ENCODE measurements around the gene ITPR1. TPM values are rescaled to one million over a fixed set of nuclear protein-coding genes. Genes with fewer than 3 reads are reported as not detected.

The ITPR1 gene
- total RNA-seq, 1 donor = 16.4 TPM

GRCh38 chr3:4678320-4678719 is 185.2 kb downstream of the ITPR1 start:
- TF ChIP-seq, protein P1, sequence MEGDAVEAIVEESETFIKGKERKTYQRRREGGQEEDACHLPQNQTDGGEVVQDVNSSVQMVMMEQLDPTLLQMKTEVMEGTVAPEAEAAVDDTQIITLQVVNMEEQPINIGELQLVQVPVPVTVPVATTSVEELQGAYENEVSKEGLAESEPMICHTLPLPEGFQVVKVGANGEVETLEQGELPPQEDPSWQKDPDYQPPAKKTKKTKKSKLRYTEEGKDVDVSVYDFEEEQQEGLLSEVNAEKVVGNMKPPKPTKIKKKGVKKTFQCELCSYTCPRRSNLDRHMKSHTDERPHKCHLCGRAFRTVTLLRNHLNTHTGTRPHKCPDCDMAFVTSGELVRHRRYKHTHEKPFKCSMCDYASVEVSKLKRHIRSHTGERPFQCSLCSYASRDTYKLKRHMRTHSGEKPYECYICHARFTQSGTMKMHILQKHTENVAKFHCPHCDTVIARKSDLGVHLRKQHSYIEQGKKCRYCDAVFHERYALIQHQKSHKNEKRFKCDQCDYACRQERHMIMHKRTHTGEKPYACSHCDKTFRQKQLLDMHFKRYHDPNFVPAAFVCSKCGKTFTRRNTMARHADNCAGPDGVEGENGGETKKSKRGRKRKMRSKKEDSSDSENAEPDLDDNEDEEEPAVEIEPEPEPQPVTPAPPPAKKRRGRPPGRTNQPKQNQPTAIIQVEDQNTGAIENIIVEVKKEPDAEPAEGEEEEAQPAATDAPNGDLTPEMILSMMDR (IDR thresholded peaks at IDR 0.05; ENCODE audit: insufficient read depth, low read depth, low read length) = no peak
- DNase-seq (ENCODE audit: low read depth) = no peak
- no peak overlapping the region for H3K4me3 ChIP-seq (ENCODE audit: low read depth, low read length)

DNA sequence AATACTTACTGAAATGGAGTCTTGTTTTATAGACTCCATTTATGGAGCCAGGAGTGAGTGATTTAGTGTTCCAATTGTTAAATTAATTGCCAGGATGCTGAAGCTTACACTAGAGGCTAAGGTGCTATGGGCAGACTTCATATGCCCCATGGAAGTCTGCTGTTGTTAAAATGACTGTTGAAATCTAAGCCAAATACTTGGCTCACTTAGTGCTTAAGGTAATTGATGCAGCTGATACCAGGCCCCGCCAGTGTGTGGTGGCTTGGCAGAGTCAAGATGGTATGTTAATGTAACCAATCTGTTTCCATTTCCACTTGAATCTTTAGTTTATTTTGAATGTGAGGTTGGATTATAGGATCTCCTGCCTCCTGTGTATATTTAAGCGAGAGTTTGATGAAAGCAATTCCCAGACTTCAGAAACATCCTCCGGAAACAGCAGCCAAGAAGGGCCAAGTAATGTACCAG is 187.1 kb downstream of the ITPR1 start:
- no peak overlapping the region for H3K4me3 ChIP-seq (ENCODE audit: low read depth, low read length)
- DNase-seq (ENCODE audit: low read depth) = peak; percentile 13
- TF ChIP-seq, protein P1 (IDR thresholded peaks at IDR 0.05; ENCODE audit: insufficient read depth, low read depth, low read length) = no peak

GRCh38 chr3:4680871-4681300 is 187.7 kb downstream of the ITPR1 start:
- no peak overlapping the region for H3K4me3 ChIP-seq (ENCODE audit: low read depth, low read length)
- DNase-seq (ENCODE audit: low read depth) = no peak
- TF ChIP-seq, protein P1 (IDR thresholded peaks at IDR 0.05; ENCODE audit: insufficient read depth, low read depth, low read length) = no peak

DNA sequence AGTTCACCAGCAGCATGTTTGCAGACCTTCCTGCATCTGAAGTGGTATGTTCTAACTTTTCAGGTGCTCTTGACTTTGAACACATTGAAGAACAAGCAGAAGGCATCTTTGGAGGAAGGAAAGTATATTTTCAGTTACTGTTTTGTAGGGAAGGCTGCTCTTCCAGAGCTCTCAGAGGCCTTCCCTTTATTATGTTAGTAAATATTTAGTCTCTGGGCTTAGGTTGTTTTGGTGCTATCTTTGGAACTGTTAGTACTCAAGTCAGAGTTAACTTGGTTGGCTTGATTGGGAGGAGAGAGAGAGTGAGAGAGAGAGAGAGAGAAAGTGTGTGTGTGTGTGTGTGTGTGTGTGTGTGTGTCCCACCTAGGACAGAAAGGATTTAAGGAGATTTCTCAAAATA is 188.2 kb downstream of the ITPR1 start:
- TF ChIP-seq, protein P1 (IDR thresholded peaks at IDR 0.05; ENCODE audit: insufficient read depth, low read depth, low read length) = no peak
- DNase-seq (ENCODE audit: low read depth) = peak; percentile 12
- no peak overlapping the region for H3K4me3 ChIP-seq (ENCODE audit: low read depth, low read length)

- TF ChIP-seq, protein P1 (IDR thresholded peaks at IDR 0.05; ENCODE audit: insufficient read depth, low read depth, low read length) = no peak
- no peak for DNase-seq (ENCODE audit: low read depth)
- no peak overlapping the region for H3K4me3 ChIP-seq (ENCODE audit: low read depth, low read length)
Measured at GRCh38 chr3:4684117-4684516, 191.0 kb downstream of the ITPR1 start.

DNA sequence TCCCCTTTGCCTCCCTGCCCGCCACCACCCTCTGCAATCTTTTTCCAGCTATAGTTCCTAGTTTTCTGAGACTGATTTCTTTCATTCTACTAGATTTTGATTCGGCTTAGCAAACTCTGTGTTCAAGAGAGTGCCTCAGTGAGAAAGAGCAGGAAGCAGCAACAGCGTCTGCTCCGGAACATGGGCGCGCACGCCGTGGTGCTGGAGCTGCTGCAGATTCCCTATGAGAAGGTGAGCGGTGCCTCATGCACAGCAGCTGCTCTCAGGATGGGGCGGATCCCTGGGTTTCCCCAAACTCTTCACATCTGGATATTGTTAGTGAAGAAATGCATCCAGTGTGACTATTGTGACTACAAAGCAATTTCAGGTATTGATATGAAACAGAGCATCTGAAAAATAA is 191.8 kb downstream of the ITPR1 start:
- TF ChIP-seq, protein P1 (IDR thresholded peaks at IDR 0.05; ENCODE audit: insufficient read depth, low read depth, low read length) = no peak
- DNase-seq (ENCODE audit: low read depth) = no peak
- no peak overlapping the region for H3K4me3 ChIP-seq (ENCODE audit: low read depth, low read length)

DNA sequence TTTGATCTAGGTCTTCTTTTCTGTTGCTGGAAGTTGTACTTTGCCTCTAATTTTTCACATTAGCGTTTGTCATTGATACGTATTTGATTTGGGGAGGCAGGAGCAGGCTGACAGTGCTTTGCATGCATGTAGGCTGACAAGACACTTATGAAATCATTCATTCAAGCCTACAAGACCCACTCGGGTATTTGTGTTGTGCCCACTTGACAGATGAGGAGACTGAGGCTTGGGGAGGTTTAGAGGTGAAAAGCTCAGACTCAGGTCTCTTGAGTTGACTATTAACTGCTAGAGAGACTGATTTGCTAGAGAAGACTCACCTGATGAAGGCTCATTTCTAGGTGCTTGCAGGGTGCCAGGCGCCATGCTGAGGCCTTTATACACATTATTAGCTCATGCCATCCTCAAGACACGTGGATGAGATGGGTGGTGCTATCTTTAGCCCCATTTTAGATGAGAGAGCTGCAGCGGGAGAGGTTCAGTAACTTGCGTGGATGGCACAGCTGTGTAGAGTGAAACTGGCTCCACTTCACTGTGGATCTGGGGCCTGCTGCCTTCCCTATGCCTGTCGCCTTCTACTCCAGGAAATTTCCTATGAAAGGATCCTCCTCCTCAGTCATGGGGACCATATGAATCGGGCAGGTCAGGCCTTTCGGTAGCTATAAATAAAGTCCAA is 192.7 kb downstream of the ITPR1 start:
- DNase-seq (ENCODE audit: low read depth) = no peak
- TF ChIP-seq, protein P1 (IDR thresholded peaks at IDR 0.05; ENCODE audit: insufficient read depth, low read depth, low read length) = no peak
- H3K4me3 ChIP-seq (ENCODE audit: low read depth, low read length) = no peak overlapping the region

Data from fibroblast of villous mesenchyme (primary cell).